Measurements from ENCODE around the gene DUSP1. TPM values are rescaled to one million over a fixed set of nuclear protein-coding genes. Genes with fewer than 3 reads are reported as not detected.

DUSP1 gene
- total and polyA plus RNA-seq, 2 of the 13 experiments (the other 11 are each of a cell fraction or from before 2014, with no cell fraction given): 27.1 to 55.5 TPM

GRCh38 chr5:172772112-172772906, 1.3 kb upstream of the DUSP1 start (continued):
- peak; percentile 65 for TF ChIP-seq ZNF781 (CRISPR knock-in tag; IDR thresholded peaks at IDR 0.05; ENCODE audit: borderline replicate concordance, not compliant biosample characterization)
- TF ChIP-seq ASH2L (IDR thresholded peaks at IDR 0.05; ENCODE audit: insufficient read length, low read depth, low read length): peak; percentile 76
- TF ChIP-seq CCDC6 (CRISPR knock-in tag; IDR thresholded peaks at IDR 0.05): peak; percentile 49; the same call in 1 of the 2 replicates
- TF ChIP-seq PRDM15 (CRISPR knock-in tag; IDR thresholded peaks at IDR 0.05): no peak
- TF ChIP-seq HOXA3 (CRISPR knock-in tag; IDR thresholded peaks at IDR 0.05): peak; percentile 96
- 0 out of 2 replicates have a peak, but pooled peaks have one; percentile 6 for TF ChIP-seq SNAPC2 (CRISPR knock-in tag; IDR thresholded peaks at IDR 0.05)
- 0 out of 2 replicates have a peak, but pooled peaks have one; percentile 36 for TF ChIP-seq FUBP1 (CRISPR knock-in tag; IDR thresholded peaks at IDR 0.05; ENCODE audit: borderline replicate concordance)
- no peak for TF ChIP-seq NFIC (IDR thresholded peaks at IDR 0.05; ENCODE audit: low read length)
- TF ChIP-seq ZSCAN30 (CRISPR knock-in tag; IDR thresholded peaks at IDR 0.05): 0 out of 2 replicates have a peak, but pooled peaks have one; percentile 55
- peak; percentile 65; the same call in 1 of the 2 replicates for TF ChIP-seq MTF1 (CRISPR knock-in tag; IDR thresholded peaks at IDR 0.05)
- TF ChIP-seq SP140L (CRISPR knock-in tag; IDR thresholded peaks at IDR 0.05; ENCODE audit: borderline replicate concordance): no peak
- no peak for TF ChIP-seq EZH2 (conservative IDR thresholded peaks at IDR 0.05; ENCODE audit: low read depth, low read length)
- TF ChIP-seq MLLT10 (CRISPR knock-in tag; IDR thresholded peaks at IDR 0.05): no peak
- peak; percentile 87 for TF ChIP-seq MAZ (IDR thresholded peaks at IDR 0.05; ENCODE audit: borderline replicate concordance, low read depth, low read length)
- peak; percentile 96 for TF ChIP-seq MAZ (CRISPR knock-in tag; IDR thresholded peaks at IDR 0.05; ENCODE audit: low read depth)
- no peak for TF ChIP-seq CBX1 (IDR thresholded peaks at IDR 0.05; ENCODE audit: low read depth)
- no peak for TF ChIP-seq ZNF572 (CRISPR knock-in tag; IDR thresholded peaks at IDR 0.05)
- no peak for TF ChIP-seq RARG (CRISPR knock-in tag; IDR thresholded peaks at IDR 0.05; ENCODE audit: low read depth)
- peak; percentile 98 for TF ChIP-seq KDM3A (CRISPR knock-in tag; IDR thresholded peaks at IDR 0.05; ENCODE audit: low read depth)
- TF ChIP-seq HOMEZ (CRISPR knock-in tag; IDR thresholded peaks at IDR 0.05; ENCODE audit: low read depth): peak; percentile 45; the same call in 1 of the 2 replicates
- no peak for TF ChIP-seq SRSF4 (IDR thresholded peaks at IDR 0.05; ENCODE audit: low read depth, low read length, poor library complexity, severe bottlenecking)
- peak; percentile 35; the same call in 1 of the 2 replicates for TF ChIP-seq POLR2AphosphoS5 (IDR thresholded peaks at IDR 0.05; ENCODE audit: low read depth, low read length)
